GM23338 (cell line): ENCODE results near the gene ABCC1.

ENCODE experiments used
- CTCF ChIP-seq, 2 experiments: fragments of 200-600 bp in 1 of 2; sonication (generic) in 1 of 2; conservative IDR thresholded peaks; 2 replicates each; pipeline versions ENCODE4 v1.5.1 to v1.6.1; 2016 to 2017; ENCODE audit warnings: antibody characterized with exemption in 2 of 2, low read depth in 2 of 2, mild to moderate bottlenecking in 2 of 2, moderate library complexity in 1 of 2
- ETS1 ChIP-seq: IDR thresholded peaks from 2 replicates; pipeline ENCODE4 v1.6.1; 2016; ENCODE audit warnings: antibody characterized with exemption
- EZH2 ChIP-seq: fragments of 200-600 bp; sonication (generic); IDR thresholded peaks from one replicate; pipeline ENCODE4 v1.8.0; 2017; ENCODE audit warnings: antibody characterized with exemption, mild to moderate bottlenecking, low read depth; ENCODE audit not compliant: unreplicated experiment
- EZH2phosphoT487 ChIP-seq: fragments of 200-600 bp; sonication (generic); IDR thresholded peaks from one replicate; pipeline ENCODE4 v1.8.1; 2018; ENCODE audit warnings: antibody characterized with exemption; ENCODE audit not compliant: unreplicated experiment
- JUNB ChIP-seq: IDR thresholded peaks from one replicate; pipeline ENCODE4 v1.6.1; 2016; ENCODE audit warnings: antibody characterized with exemption; ENCODE audit not compliant: unreplicated experiment
- POLR2AphosphoS5 ChIP-seq: IDR thresholded peaks from 2 replicates; pipeline ENCODE4 v1.6.1; 2016; ENCODE audit warnings: antibody characterized with exemption, low read depth
- REST ChIP-seq: IDR thresholded peaks from one replicate; pipeline ENCODE4 v1.6.1; 2018; ENCODE audit warnings: antibody characterized with exemption; ENCODE audit not compliant: unreplicated experiment
- STAT1 ChIP-seq: IDR thresholded peaks from one replicate; pipeline ENCODE4 v1.6.1; 2016; ENCODE audit warnings: antibody characterized with exemption; ENCODE audit not compliant: unreplicated experiment
- ZNF331 ChIP-seq: fragments of 250-450 bp; sonication (Bioruptor Pico); IDR thresholded peaks from 2 replicates; pipeline ENCODE4 v1.5.0; 2020; ENCODE audit warnings: low read depth, mild to moderate bottlenecking, moderate library complexity
- ZNF462 ChIP-seq: fragments of 250-450 bp; sonication (Bioruptor Pico); IDR thresholded peaks from 2 replicates; pipeline ENCODE4 v1.5.0; 2020; ENCODE audit warnings: mild to moderate bottlenecking, moderate library complexity

- no peak for TF ChIP-seq CTCF (conservative IDR thresholded peaks at IDR 0.05; ENCODE audit: low read depth in 2 of 2)
- TF ChIP-seq POLR2AphosphoS5 = no peak
- TF ChIP-seq EZH2 = no peak
- no peak for TF ChIP-seq ETS1
- TF ChIP-seq REST = no peak
- TF ChIP-seq EZH2phosphoT487 = no peak
- TF ChIP-seq JUNB = no peak
- TF ChIP-seq ZNF331 = no peak
- no peak for TF ChIP-seq ZNF462 (CRISPR knock-in tag)
- TF ChIP-seq STAT1 = no peak
Measured at GRCh38 chr16:16121185-16121727, 171.8 kb downstream of the ABCC1 start.
